Neural cell (in vitro differentiated cells): ENCODE results near the gene SLCO2A1. TPM values are rescaled to one million over a fixed set of nuclear protein-coding genes. Genes with fewer than 3 reads are reported as not detected.

Experiments
- H2AFZ ChIP-seq: fragments of 200-600, 300-800 bp; sonication (generic), shearing (Covaris generic); 2 replicates; pipeline ENCODE4 v1.6.0; 2014; ENCODE audit warnings: low read depth, mild to moderate bottlenecking, antibody characterized with exemption, low read length, moderate library complexity
- H3F3A ChIP-seq: fragments of 200-600 bp; shearing (Covaris generic); 2 replicates; pipeline ENCODE4 v1.6.1; 2016; ENCODE audit warnings: mild to moderate bottlenecking, moderate library complexity, mixed read lengths, antibody characterized with exemption, low read length; ENCODE audit not compliant: insufficient read depth, poor library complexity, severe bottlenecking
- H3K27ac ChIP-seq: fragments of 200-600, 300-800 bp; sonication (generic), shearing (Covaris generic); 2 replicates; pipeline ENCODE4 v1.5.1; 2014; ENCODE audit warnings: mild to moderate bottlenecking, low read length, moderate library complexity
- H3K27me3 ChIP-seq: fragments of 300-800, 200-600 bp; sonication (generic), shearing (Covaris generic); 2 replicates; pipeline ENCODE4 v1.6.0; 2014; ENCODE audit warnings: mild to moderate bottlenecking, low read depth, low read length, moderate library complexity; ENCODE audit not compliant: insufficient read depth
- H3K36me3 ChIP-seq: fragments of 300-800, 200-600 bp; sonication (generic), shearing (Covaris generic); 2 replicates; pipeline ENCODE4 v1.5.1; 2014; ENCODE audit warnings: mild to moderate bottlenecking, antibody characterized with exemption, low read length, moderate library complexity; ENCODE audit not compliant: insufficient read depth
- H3K4me2 ChIP-seq: fragments of 300-800, 200-600 bp; sonication (generic), shearing (Covaris generic); 2 replicates; pipeline ENCODE4 v1.6.0; 2014; ENCODE audit warnings: mild to moderate bottlenecking, low read length
- H3K4me3 ChIP-seq: fragments of 300-800, 200-600 bp; sonication (generic), shearing (Covaris generic); 2 replicates; pipeline ENCODE4 v1.5.1; 2014; ENCODE audit warnings: mild to moderate bottlenecking, low read length, moderate library complexity
- H3K79me2 ChIP-seq: fragments of 200-600 bp; shearing (Covaris generic); replicated peaks from 2 replicates; pipeline ENCODE4 v1.6.0; 2014; ENCODE audit warnings: mild to moderate bottlenecking, low read length, moderate library complexity; ENCODE audit not compliant: insufficient read depth
- H3K9ac ChIP-seq: fragments of 300-800, 200-600 bp; sonication (generic), shearing (Covaris generic); 2 replicates; pipeline ENCODE4 v1.6.1; 2016; ENCODE audit warnings: mild to moderate bottlenecking, low read length, mixed read lengths
- H3K9me2 ChIP-seq: fragments of 200-600 bp; shearing (Covaris generic); 2 replicates; pipeline ENCODE4 v1.6.1; 2016; ENCODE audit warnings: mild to moderate bottlenecking, low read length, mixed read lengths; ENCODE audit not compliant: insufficient read depth
- H3K9me3 ChIP-seq: fragments of 200-600, 300-800 bp; sonication (generic), shearing (Covaris generic); 2 replicates; pipeline ENCODE4 v1.6.1; 2016; ENCODE audit warnings: mild to moderate bottlenecking, mixed run types, low read length, moderate library complexity, mixed read lengths
- H4K20me1 ChIP-seq: fragments of 200-600 bp; shearing (Covaris generic); 2 replicates; pipeline ENCODE4 v1.6.1; 2016; ENCODE audit warnings: mild to moderate bottlenecking, mixed run types; ENCODE audit not compliant: insufficient read depth
- EP300 ChIP-seq: fragments of 450-650 bp; conservative IDR thresholded peaks from 2 replicates; pipeline ENCODE4 v1.6.1; 2014; ENCODE audit warnings: antibody characterized with exemption, mild to moderate bottlenecking, moderate library complexity; ENCODE audit not compliant: poor library complexity, severe bottlenecking
- EZH2 ChIP-seq: fragments of 200-600, 300-800 bp; shearing (Covaris generic), sonication (generic); IDR thresholded peaks from 2 replicates; pipeline ENCODE4 v1.6.1; 2014; ENCODE audit warnings: antibody characterized with exemption, low read length, borderline replicate concordance, mild to moderate bottlenecking; ENCODE audit not compliant: insufficient read depth, poor library complexity, severe bottlenecking
- MXI1 ChIP-seq: fragments of 450-650 bp; conservative IDR thresholded peaks from 2 replicates; pipeline ENCODE4 v1.6.1; 2014; ENCODE audit warnings: antibody characterized with exemption, mild to moderate bottlenecking; ENCODE audit not compliant: poor library complexity, severe bottlenecking
- POLR2AphosphoS5 ChIP-seq: IDR thresholded peaks from 2 replicates; pipeline ENCODE4 v1.6.1; 2012
- RAD21 ChIP-seq: fragments of 450-650 bp; conservative IDR thresholded peaks from 2 replicates; pipeline ENCODE4 v1.6.1; 2014; ENCODE audit warnings: antibody characterized with exemption, mild to moderate bottlenecking, moderate library complexity
- SMC3 ChIP-seq: fragments of 450-650 bp; conservative IDR thresholded peaks from 2 replicates; pipeline ENCODE4 v1.6.1; 2014; ENCODE audit warnings: antibody characterized with exemption, mild to moderate bottlenecking, moderate library complexity; ENCODE audit not compliant: poor library complexity
- TAF1 ChIP-seq: IDR thresholded peaks from 2 replicates; pipeline ENCODE4 v1.6.1; 2012; ENCODE audit warnings: low read depth
- polyA plus RNA-seq: library from polyadenylated mRNA; depleted of rRNA; stranded (reverse); fragments of >200 nt; gene quantifications from 2 replicates; pipeline ENCODE4 v1.2.3, GENCODE V29; 2014
- TF ChIP-seq, protein P1 (sequence below): IDR thresholded peaks from 2 replicates; pipeline ENCODE4 v1.6.1; 2012; ENCODE audit warnings: borderline replicate concordance
- TF ChIP-seq, protein P2 (sequence below): fragments of 450-650 bp; IDR thresholded peaks from 2 replicates; pipeline ENCODE4 v1.5.1; 2014; ENCODE audit warnings: antibody characterized with exemption, mild to moderate bottlenecking, moderate library complexity; ENCODE audit not compliant: poor library complexity, severe bottlenecking

SLCO2A1 gene
- polyA plus RNA-seq, 1 donor from 2014 or later: not detected

GRCh38 chr3:134075846-134076245 is 46.1 kb upstream of the SLCO2A1 start:
- Histone ChIP-seq H3K9me3 (peaks cover 1% of the 10 kb centered on the region), H3K27me3 (no peaks in the 10 kb centered on the region), H3K4me2 (no peak overlapping the region), H4K20me1 (no peaks in the 10 kb centered on the region), H3K9me2 (no peaks in the 10 kb centered on the region), H3K79me2 (no peaks in the 10 kb centered on the region), H3K4me3 (no peak overlapping the region), H2AFZ (no peak overlapping the region), H3K36me3 (no peaks in the 10 kb centered on the region), H3K9ac (no peak overlapping the region), H3K27ac (no peak overlapping the region), H3F3A (no peaks in the 10 kb centered on the region)
- no peak for TF ChIP-seq MXI1
- no peak for TF ChIP-seq RAD21
- no peak for TF ChIP-seq EP300
- no peak for TF ChIP-seq TAF1
- no peak for TF ChIP-seq POLR2AphosphoS5
- TF ChIP-seq, protein P1, sequence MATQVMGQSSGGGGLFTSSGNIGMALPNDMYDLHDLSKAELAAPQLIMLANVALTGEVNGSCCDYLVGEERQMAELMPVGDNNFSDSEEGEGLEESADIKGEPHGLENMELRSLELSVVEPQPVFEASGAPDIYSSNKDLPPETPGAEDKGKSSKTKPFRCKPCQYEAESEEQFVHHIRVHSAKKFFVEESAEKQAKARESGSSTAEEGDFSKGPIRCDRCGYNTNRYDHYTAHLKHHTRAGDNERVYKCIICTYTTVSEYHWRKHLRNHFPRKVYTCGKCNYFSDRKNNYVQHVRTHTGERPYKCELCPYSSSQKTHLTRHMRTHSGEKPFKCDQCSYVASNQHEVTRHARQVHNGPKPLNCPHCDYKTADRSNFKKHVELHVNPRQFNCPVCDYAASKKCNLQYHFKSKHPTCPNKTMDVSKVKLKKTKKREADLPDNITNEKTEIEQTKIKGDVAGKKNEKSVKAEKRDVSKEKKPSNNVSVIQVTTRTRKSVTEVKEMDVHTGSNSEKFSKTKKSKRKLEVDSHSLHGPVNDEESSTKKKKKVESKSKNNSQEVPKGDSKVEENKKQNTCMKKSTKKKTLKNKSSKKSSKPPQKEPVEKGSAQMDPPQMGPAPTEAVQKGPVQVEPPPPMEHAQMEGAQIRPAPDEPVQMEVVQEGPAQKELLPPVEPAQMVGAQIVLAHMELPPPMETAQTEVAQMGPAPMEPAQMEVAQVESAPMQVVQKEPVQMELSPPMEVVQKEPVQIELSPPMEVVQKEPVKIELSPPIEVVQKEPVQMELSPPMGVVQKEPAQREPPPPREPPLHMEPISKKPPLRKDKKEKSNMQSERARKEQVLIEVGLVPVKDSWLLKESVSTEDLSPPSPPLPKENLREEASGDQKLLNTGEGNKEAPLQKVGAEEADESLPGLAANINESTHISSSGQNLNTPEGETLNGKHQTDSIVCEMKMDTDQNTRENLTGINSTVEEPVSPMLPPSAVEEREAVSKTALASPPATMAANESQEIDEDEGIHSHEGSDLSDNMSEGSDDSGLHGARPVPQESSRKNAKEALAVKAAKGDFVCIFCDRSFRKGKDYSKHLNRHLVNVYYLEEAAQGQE: no peak
- no peak for TF ChIP-seq EZH2
- TF ChIP-seq, protein P2, sequence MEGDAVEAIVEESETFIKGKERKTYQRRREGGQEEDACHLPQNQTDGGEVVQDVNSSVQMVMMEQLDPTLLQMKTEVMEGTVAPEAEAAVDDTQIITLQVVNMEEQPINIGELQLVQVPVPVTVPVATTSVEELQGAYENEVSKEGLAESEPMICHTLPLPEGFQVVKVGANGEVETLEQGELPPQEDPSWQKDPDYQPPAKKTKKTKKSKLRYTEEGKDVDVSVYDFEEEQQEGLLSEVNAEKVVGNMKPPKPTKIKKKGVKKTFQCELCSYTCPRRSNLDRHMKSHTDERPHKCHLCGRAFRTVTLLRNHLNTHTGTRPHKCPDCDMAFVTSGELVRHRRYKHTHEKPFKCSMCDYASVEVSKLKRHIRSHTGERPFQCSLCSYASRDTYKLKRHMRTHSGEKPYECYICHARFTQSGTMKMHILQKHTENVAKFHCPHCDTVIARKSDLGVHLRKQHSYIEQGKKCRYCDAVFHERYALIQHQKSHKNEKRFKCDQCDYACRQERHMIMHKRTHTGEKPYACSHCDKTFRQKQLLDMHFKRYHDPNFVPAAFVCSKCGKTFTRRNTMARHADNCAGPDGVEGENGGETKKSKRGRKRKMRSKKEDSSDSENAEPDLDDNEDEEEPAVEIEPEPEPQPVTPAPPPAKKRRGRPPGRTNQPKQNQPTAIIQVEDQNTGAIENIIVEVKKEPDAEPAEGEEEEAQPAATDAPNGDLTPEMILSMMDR: no peak
- no peak for TF ChIP-seq SMC3

DNA sequence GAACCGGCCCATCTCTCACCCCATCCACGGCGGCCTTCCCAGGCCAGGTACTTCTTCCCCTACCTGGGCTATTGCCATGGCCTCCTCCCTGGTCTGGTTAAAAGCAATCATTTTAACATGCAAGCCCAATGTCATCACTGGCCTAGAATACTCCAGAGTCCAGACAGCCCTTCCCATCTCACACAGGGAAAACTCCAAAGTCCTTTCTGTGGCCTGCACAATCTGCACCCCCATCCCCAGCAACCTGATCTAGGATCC is 45.8 kb upstream of the SLCO2A1 start:
- no peaks in the 10 kb centered on the region for H4K20me1 ChIP-seq
- H3K79me2 ChIP-seq: no peaks in the 10 kb centered on the region
- H3K27ac ChIP-seq: no peak overlapping the region
- H3K36me3 ChIP-seq: no peaks in the 10 kb centered on the region
- TF ChIP-seq EZH2 (no peak), SMC3 (no peak), TAF1 (no peak), POLR2AphosphoS5 (no peak), EP300 (no peak), RAD21 (no peak), MXI1 (no peak)
- TF ChIP-seq, protein P1: no peak
- TF ChIP-seq, protein P2: no peak
- no peak overlapping the region for H3K4me3 ChIP-seq
- H2AFZ ChIP-seq: no peak overlapping the region
- H3K9ac ChIP-seq: no peak overlapping the region
- H3K9me3 ChIP-seq: no peaks in the 10 kb centered on the region
- no peaks in the 10 kb centered on the region for H3K27me3 ChIP-seq
- H3K4me2 ChIP-seq: no peak overlapping the region
- H3K9me2 ChIP-seq: no peaks in the 10 kb centered on the region
- H3F3A ChIP-seq: no peaks in the 10 kb centered on the region
